ENCODE results near the gene CTBS.

- TF ChIP-seq CTCF (conservative IDR thresholded peaks at IDR 0.05; ENCODE audit: low read depth, low read length) (no peak), CHD1 (IDR thresholded peaks at IDR 0.05; ENCODE audit: low read depth, low read length) (no peak), POLR2A (IDR thresholded peaks at IDR 0.05; ENCODE audit: low read depth, low read length) (no peak), MXI1 (IDR thresholded peaks at IDR 0.05; ENCODE audit: borderline replicate concordance, low read depth, low read length) (no peak), FOS (IDR thresholded peaks at IDR 0.05; ENCODE audit: low read depth, low read length) (no peak), USF2 (IDR thresholded peaks at IDR 0.05; ENCODE audit: low read depth, low read length) (no peak), SMC3 (IDR thresholded peaks at IDR 0.05; ENCODE audit: low read depth, low read length) (no peak)
Observed at GRCh38 chr1:84583648-84584047, 9.4 kb upstream of the CTBS start.
